Measurements from ENCODE around the gene PAOX.
"Not testable (repeated sequence)": the region's sequence is repeated elsewhere in the genome, so short reads cannot be mapped to it uniquely, and the experiment has no call there.

PAOX gene

GRCh38 chr10:133411523-133412380, 32.7 kb downstream of the PAOX start:
- no peak for DNase-seq

GRCh38 chr10:133412381-133412711, 33.3 kb downstream of the PAOX start:
- no peak for DNase-seq

GRCh38 chr10:133414401-133414800, 35.3 kb downstream of the PAOX start:
- DNase-seq = not testable (repeated sequence)

GRCh38 chr10:133415752-133416151, 36.7 kb downstream of the PAOX start:
- DNase-seq = no peak

GRCh38 chr10:133418289-133418993, 39.4 kb downstream of the PAOX start:
- DNase-seq = no peak

- DNase-seq = no peak
Measured at GRCh38 chr10:133419211-133419950, 40.3 kb downstream of the PAOX start.

- no peak for DNase-seq
Measured at GRCh38 chr10:133420028-133420427, 41.0 kb downstream of the PAOX start.

GRCh38 chr10:133420579-133420978, 41.5 kb downstream of the PAOX start:
- no peak for DNase-seq

GRCh38 chr10:133421336-133422222, 42.5 kb downstream of the PAOX start:
- DNase-seq = no peak

- no peak for DNase-seq
Measured at GRCh38 chr10:133422223-133422806, 43.3 kb downstream of the PAOX start.

GRCh38 chr10:133422807-133423771, 44.0 kb downstream of the PAOX start:
- no peak for DNase-seq

GRCh38 chr10:133424102-133424501, 45.0 kb downstream of the PAOX start:
- not testable (repeated sequence) for DNase-seq

GRCh38 chr10:133424601-133425000, 45.5 kb downstream of the PAOX start, which contains the start of gene SPRN:
Gene SPRN, minus strand, starts transcription at chr10:133424625. Its CDS starts 944 bp downstream, at chr10:133423681.
- not testable (repeated sequence) for DNase-seq

- not testable (repeated sequence) for DNase-seq
Measured at GRCh38 chr10:133429571-133429970, 50.5 kb downstream of the PAOX start.

- DNase-seq = not testable (repeated sequence)
Measured at GRCh38 chr10:133431888-133432613, 53.0 kb downstream of the PAOX start.

- DNase-seq = not testable (repeated sequence)
Measured at GRCh38 chr10:133432789-133433188, 53.7 kb downstream of the PAOX start.

GRCh38 chr10:133438711-133439273, 59.7 kb downstream of the PAOX start:
- DNase-seq = peak; percentile 22

- DNase-seq = no peak
Measured at GRCh38 chr10:133439517-133440461, 60.7 kb downstream of the PAOX start.
